HG03378 (cell line): Measurements from ENCODE around the gene FERMT3.

Experiments
- ATAC-seq: cut with Tn5 transposase; IDR thresholded peaks from one replicate; pipeline ENCODE4 v1.9.1; 2021; ENCODE audit warnings: mild to moderate bottlenecking, moderate library complexity; ENCODE audit not compliant: unreplicated experiment

The FERMT3 gene

DNA sequence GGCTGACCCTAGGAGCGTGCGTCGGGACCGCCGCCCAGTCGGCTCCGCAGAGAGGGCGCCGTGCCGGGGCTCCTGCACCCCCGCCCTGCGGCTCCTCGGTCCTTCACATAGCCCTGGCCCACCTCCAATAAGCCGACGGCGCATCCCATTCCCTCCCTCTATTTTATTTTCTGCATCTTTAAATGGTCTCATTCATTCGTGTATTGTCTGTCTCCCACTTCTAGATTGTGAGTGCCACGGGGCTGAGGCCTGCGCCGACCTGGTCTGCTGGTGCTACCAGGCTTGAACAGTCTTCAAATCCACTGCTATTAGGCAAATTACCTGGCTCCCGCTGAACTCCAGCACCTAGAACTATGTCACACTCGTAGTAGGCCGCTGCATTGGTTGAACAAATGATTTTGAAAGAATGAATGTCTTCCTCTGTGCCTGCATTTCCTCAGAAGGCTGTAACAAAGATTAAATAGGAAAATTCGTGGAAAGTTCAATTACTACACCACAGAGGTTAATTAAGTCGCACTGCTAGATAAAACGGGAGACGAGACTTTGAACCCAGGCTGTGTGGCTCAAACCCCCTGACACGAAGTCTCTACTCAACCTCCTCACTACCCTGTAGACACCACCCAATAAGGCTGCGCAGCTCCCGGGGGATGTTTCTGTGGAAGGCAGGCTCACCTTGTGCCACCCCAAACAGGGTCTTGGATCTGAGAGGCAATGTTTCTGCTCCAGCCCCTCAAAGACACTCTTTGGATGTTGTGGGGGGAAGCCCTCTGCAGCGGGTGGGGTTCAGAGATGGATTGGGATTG lies 41.4 kb downstream of the FERMT3 start:
- no peak for ATAC-seq

DNA sequence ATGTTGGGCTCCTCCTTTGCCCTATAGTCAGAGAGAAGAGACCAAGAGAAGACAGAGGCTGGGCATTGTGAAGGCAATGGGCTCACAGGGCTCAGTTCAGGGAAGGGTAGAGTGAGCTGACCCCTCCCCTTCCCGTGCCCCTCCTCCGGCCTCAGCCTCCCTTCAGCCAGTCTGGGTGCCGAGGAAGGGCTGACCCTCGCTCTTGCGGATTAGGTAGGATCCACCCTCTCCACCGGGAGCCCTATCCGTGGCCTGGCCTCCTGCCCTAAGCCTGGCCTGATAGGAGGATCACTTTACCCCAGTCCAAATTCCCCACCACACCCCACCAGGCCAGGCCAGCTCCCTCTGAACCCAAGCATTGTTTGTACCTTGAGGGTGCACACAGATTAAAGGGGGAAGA lies 42.1 kb downstream of the FERMT3 start:
- ATAC-seq: no peak

- ATAC-seq: no peak
Observed at GRCh38 chr11:64249038-64249437, 42.5 kb downstream of the FERMT3 start.

GRCh38 chr11:64249563-64250414 lies 43.3 kb downstream of the FERMT3 start:
- no peak for ATAC-seq

DNA sequence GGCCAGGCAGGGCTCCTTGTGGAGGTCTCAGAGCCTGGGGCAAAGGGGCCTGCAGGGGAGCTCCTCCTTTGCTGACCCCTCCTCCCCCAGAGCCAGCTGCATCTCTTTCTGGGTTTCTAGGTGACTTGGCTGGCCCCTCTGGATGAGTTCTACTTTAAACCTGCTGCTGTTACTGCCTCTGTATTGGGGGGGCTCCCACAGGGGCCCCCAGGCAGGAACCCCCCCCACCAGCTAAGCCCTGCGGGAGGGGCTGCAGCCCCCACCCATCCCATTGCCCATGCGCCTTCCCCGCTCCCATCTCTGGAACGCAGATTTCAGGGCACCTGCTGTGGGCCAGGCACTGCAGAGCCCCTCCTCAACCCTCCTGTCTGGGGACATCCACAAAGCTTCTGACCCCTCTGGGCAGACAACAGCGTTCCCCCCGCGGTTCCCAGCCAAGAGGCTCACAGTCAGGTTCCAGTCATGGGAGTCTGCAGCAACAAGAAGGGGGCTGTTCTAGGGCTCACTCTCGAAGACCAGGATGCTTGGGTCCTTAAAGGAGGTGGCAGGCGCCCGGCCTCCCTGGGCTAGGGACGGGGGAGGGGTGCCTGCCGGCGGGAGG lies 44.0 kb downstream of the FERMT3 start:
- ATAC-seq: no peak

DNA sequence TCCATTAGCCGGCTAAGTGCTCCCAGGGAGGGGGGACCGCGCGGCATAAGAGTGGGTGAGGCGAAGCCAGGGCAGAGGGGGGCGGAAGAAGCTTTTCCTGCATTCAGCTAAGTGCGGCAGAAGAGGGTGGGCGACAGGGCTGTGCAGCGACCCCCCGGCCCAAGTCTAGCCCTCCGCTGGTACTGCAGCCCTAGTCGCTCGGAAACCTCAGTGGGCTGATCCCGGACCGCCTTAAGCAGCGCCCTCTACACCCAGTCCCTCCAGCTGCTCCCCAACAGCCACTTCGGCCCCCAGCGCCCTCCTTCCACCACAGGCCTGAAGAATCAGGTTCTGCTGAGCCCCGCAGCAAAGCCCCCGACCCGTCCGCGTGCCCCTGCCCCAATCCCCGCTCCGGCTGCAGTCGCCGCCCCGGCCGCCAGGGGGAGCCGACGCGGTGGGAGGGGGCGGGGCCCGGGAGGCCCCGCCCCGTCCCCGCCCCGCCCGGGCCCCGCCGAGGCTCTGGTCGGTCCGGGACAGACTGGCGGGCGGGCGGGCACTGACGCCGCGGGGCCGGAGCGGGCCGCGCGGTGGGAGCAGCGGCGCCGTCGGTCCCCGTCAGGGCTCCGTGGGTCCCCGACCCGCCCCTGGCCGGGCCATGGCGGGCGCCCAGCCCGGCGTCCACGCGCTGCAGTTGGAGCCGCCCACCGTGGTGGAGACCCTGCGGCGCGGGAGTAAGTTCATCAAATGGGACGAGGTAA lies 44.7 kb downstream of the FERMT3 start, which contains the start of gene PLCB3:
TSS of gene PLCB3 (plus strand) at position 515 of the 737 bp plus-strand sequence. CDS start at position 635, 120 bp downstream.
- no peak for ATAC-seq

DNA sequence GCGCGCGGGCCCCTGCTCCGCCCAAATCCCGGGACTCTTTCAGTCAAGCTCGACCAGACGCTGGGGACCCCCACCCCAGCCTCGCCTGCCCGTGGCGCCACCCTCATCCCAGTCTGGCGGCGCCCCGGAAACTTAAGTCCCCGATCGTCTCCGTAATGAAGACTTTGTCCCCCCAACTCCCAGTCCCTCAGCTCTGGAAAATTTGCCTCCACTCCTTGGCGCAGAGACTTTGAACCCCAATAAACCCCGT lies 45.2 kb downstream of the FERMT3 start:
- ATAC-seq: no peak

GRCh38 chr11:64252003-64252872 lies 45.7 kb downstream of the FERMT3 start:
- no peak for ATAC-seq

GRCh38 chr11:64253043-64253442 lies 46.5 kb downstream of the FERMT3 start:
- no peak for ATAC-seq

GRCh38 chr11:64253481-64253880 lies 47.0 kb downstream of the FERMT3 start:
- ATAC-seq: no peak

DNA sequence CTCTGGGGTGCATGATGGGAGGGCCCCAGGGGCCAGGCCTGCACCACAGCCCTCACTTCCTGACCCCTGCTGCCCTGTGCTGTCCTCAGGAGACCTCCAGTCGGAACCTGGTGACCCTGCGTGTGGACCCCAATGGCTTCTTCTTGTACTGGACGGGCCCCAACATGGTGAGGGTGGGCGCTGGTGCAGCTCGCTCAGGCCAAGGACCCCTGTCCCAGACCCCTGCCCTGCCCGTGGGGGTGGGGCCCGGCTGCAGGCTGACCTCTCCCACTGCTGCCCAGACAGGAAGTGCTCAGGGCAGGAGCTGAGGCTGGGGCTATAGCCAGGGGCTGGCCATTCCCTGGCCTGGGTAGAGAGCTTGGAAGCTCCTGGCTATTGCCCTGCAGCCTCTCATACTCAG lies 47.8 kb downstream of the FERMT3 start:
- no peak for ATAC-seq

GRCh38 chr11:64255135-64256128 lies 48.9 kb downstream of the FERMT3 start:
- ATAC-seq: no peak

DNA sequence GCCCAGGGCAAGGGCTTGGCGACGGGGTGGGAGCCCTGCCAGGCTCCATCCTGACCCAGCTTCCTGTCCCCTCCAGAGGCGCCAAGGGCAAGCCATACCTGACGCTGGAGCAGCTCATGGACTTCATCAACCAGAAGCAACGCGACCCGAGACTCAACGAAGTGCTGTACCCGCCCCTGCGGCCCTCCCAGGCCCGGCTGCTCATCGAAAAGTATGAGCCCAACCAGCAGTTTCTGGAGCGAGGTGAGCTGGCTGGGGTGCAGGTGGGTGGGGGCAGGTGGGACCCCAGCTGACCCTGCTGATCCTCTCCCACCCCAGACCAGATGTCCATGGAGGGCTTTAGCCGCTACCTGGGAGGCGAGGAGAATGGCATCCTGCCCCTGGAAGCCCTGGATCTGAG lies 49.8 kb downstream of the FERMT3 start:
- no peak for ATAC-seq

DNA sequence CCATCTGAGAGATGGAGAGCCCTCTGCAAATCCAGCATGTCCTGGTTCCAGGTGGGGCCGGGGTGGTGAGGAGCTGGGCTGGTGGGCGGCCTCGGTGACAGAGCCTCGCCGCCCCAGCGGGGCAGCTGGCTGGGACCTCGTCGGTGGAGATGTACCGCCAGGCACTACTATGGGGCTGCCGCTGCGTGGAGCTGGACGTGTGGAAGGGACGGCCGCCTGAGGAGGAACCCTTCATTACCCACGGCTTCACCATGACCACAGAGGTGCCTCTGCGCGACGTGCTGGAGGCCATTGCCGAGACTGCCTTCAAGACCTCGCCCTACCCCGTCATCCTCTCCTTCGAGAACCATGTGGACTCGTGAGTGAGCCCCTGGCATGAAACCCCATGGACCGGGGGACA lies 51.8 kb downstream of the FERMT3 start:
- ATAC-seq: no peak

DNA sequence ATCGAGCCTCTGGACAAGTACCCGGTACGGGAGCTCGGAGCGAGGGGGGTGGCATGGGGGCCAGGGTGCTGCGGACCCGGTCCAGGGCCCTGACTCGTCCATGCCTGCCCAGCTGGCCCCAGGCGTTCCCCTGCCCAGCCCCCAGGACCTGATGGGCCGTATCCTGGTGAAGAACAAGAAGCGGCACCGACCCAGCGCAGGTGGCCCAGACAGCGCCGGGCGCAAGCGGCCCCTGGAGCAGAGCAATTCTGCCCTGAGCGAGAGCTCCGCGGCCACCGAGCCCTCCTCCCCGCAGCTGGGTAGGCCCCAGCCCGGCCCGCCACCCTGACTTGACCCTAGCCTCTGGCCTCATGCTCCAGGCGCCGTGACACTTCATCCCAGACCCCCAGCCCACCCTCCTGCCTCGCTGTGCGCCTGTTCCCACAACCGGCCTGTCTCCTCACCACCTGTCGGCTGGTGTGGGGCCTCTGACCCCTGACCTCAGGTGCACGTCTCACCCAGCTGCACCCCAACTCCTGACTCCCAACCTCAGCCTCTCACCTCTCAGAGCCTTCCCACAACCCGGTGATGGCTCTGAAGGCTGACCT lies 52.5 kb downstream of the FERMT3 start:
- ATAC-seq: no peak

- ATAC-seq: no peak
Observed at GRCh38 chr11:64259533-64260067, 53.1 kb downstream of the FERMT3 start.

DNA sequence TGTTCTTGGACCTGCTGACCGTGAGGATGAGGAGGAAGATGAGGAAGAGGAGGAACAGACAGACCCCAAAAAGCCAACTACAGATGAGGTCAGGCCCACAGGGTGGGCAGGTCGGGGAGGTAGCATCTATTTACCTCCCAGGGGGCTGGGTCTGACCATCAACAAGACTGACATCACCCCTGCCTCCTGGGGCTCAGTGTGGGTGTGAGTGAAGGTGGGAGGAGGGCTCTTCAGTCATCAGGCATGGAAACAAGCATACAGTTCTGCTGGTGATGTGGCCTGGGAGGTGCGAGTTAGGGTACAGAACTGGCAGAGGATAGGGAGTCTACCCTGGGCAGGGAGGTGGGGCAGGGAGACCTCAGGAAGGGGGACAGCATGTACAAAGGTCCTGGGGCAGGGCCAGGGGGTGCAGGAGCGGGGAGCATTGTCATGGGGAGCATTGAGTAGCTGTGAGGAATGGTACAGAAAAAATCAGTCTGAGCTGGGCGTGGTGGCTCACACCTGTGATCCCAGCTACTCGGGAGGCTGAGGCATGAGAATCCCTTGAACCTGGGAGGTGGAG lies 53.7 kb downstream of the FERMT3 start:
- ATAC-seq: no peak

DNA sequence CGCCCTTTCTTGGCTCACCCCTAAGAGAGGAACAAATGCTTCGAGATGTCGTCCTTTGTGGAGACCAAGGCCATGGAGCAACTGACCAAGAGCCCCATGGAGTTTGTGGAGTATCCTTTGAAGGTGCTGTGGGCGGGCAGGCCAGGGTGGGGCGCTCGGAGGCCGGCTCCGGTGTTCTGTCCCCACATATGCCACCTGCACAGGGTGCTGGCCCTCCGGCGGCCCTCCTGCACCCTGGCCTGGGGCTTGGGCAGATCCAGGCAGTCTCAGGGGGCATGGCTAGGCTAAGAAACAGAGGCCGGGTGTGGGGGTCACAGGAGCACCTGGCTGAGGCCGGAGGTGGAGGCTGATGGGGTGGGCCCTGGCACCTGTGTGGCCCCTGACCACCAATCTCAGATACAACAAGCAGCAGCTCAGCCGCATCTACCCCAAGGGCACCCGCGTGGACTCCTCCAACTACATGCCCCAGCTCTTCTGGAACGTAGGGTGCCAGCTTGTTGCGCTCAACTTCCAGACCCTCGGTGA lies 55.1 kb downstream of the FERMT3 start:
- no peak for ATAC-seq
